HG03460 (cell line): ENCODE measurements around the gene KRTAP10-8.
"Not testable (repeated sequence)": the region's sequence is repeated elsewhere in the genome, so short reads cannot be mapped to it uniquely, and the experiment has no call there.

Experiments used
- ATAC-seq: cut with Tn5 transposase; IDR thresholded peaks from one replicate; pipeline ENCODE4 v1.9.1; 2021; ENCODE audit not compliant: unreplicated experiment

KRTAP10-8 gene

GRCh38 chr21:44643741-44644310, 31.9 kb downstream of the KRTAP10-8 start:
- no peak for ATAC-seq

GRCh38 chr21:44644878-44645277, 33.0 kb downstream of the KRTAP10-8 start:
- no peak for ATAC-seq

- ATAC-seq = not testable (repeated sequence)
These were observed 34.7 kb downstream of the KRTAP10-8 start, which contains the start of gene KRTAP10-11 for GRCh38 chr21:44646366-44647221. Gene KRTAP10-11, plus strand, starts transcription at chr21:44646414. Its CDS starts 45 bp downstream, at chr21:44646459.

GRCh38 chr21:44647222-44647552, 35.3 kb downstream of the KRTAP10-8 start:
- ATAC-seq = no peak

GRCh38 chr21:44648557-44649311, 36.9 kb downstream of the KRTAP10-8 start:
- ATAC-seq = no peak

- no peak for ATAC-seq
These were observed 37.7 kb downstream of the KRTAP10-8 start for GRCh38 chr21:44649521-44650100.

GRCh38 chr21:44650265-44650972, 38.5 kb downstream of the KRTAP10-8 start:
- no peak for ATAC-seq

GRCh38 chr21:44650973-44651675, 39.2 kb downstream of the KRTAP10-8 start:
- no peak for ATAC-seq

- no peak for ATAC-seq
These were observed 41.2 kb downstream of the KRTAP10-8 start for GRCh38 chr21:44653123-44653522.

GRCh38 chr21:44653656-44654575, 42.0 kb downstream of the KRTAP10-8 start:
- no peak for ATAC-seq

- ATAC-seq = no peak
These were observed 42.8 kb downstream of the KRTAP10-8 start, which contains the start of gene KRTAP12-4 for GRCh38 chr21:44654576-44655175. Gene KRTAP12-4, minus strand, starts transcription at chr21:44654659. Its CDS starts 45 bp downstream, at chr21:44654614.

GRCh38 chr21:44656868-44657267, 45.0 kb downstream of the KRTAP10-8 start:
- ATAC-seq = no peak

GRCh38 chr21:44657635-44658540, 46.0 kb downstream of the KRTAP10-8 start, which contains the start of gene KRTAP12-3:
Gene KRTAP12-3, plus strand, starts transcription at chr21:44657932. Its CDS starts 48 bp downstream, at chr21:44657980.
- no peak for ATAC-seq

- ATAC-seq = no peak
These were observed 46.6 kb downstream of the KRTAP10-8 start for GRCh38 chr21:44658541-44658910.

- ATAC-seq = no peak
These were observed 47.2 kb downstream of the KRTAP10-8 start for GRCh38 chr21:44658913-44659595.

- not testable (repeated sequence) for ATAC-seq
These were observed 49.7 kb downstream of the KRTAP10-8 start for GRCh38 chr21:44661567-44661966.
